ENCODE data around the gene SSBP4. TPM values are rescaled to one million over a fixed set of nuclear protein-coding genes. Genes with fewer than 3 reads are reported as not detected.

SSBP4 gene
- total RNA-seq, 2 donors from 2014 or later = 31.7 to 102 TPM

DNA sequence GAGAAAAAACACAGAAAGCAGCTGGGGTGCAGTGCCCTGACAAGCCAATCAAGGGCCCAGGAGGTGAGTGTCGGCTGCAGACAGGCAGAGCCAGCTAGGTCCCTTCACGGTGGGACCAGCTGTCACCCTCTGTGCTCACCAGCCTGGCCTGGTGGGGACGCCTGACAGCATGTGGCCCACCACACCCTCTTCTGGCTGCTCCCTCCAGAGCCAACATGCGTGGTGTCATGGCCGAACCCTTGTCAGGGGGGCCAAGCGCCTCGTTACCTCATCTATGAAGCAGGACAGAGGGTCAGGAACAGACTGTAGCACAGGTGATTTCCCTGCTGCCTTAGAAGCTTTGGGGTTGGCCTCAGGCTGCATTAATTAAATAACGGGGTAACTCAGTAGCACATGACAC is 58.8 kb downstream of the SSBP4 start:
- ATAC-seq (no peak), DNase-seq (ENCODE audit: low spot score in 2 of 2) (no peak)
- H3K27ac Mint-ChIP-seq = peak overlapping the region; percentile 65 to 85
- no peaks in the 10 kb centered on the region for H3K36me3 Mint-ChIP-seq
- H3K9me3 Mint-ChIP-seq = no peaks in the 10 kb centered on the region

GRCh38 chr19:18478545-18479311 is 59.5 kb downstream of the SSBP4 start:
- no peaks in the 10 kb centered on the region for H3K36me3 Mint-ChIP-seq
- H3K27ac Mint-ChIP-seq = peak overlapping the region; percentile 85 to 98
- DNase-seq (ENCODE audit: low spot score in 2 of 2) (peak; percentile 50 to 88), ATAC-seq (peak; percentile 84 to 98)
- no peaks in the 10 kb centered on the region for H3K9me3 Mint-ChIP-seq

DNA sequence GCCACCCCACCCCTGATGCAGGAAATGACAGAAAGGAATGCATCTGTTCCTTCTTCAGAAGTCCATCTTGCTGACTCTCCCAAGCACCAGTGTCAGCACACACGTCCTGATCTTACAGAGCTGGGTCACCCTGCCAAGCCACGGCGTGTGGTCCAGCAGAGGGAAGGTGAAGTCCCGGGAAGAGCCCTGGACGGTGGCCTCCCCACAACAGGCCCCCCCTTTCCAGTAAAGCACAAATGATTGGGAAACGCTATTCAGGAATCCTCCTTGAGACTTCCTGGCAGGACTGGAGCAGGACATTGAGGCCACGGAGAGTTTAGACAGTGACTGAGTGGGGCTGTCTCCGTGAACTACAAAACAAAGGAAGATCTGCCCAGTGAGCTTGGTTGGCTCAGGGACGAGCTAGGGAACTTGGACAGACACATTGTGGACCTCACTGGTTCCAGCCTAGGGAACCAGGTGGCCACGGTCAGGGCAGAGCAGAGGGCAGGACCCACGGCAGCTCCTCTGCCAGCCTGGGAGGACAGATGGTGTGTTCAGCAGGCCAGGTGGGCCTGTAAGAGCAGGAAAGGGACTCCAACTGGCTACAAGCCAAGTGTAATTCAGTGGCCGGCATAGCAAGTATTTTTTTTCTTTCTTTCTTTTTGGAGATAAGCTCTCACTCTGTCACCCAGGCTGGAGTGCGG is 61.0 kb downstream of the SSBP4 start:
- ATAC-seq (no peak), DNase-seq (ENCODE audit: low spot score in 2 of 2) (no peak)
- H3K9me3 Mint-ChIP-seq = no peaks in the 10 kb centered on the region
- H3K27ac Mint-ChIP-seq = peak overlapping the region; percentile 85 to 98
- no peaks in the 10 kb centered on the region for H3K36me3 Mint-ChIP-seq

DNA sequence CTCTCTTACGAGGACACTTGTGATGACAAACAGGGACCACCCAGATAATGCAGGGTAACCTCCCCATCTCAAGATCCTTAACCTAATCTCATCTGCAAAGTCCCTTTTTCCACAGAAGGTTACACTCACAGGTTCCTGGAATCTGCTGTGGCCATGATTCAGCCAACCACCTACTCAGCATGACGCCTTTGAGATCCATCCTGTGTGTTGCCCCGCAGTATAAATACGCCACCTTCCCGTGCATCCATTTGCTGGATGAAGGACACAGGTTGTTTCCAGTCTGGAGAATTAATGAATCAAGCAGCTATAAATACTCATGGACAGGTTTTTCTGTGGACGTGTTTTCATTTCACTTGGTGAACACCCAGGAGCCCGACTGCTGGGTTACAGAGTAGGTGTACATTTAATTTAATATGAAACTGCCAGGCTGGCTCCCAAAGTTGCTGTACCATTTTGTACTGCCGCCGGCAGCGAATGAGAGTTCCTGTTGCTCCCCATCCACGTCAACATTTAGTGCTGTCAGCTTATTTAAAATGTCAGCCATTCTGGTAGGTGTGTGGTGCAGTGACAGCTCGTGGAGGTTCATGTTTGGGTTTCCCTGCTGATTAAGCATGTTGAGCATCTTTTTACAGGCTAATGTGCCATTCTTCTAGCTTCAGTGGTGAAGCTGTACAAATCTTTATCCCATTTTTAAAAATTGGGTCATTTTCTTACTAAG is 62.5 kb downstream of the SSBP4 start:
- ATAC-seq (peak; percentile 19 to 25), DNase-seq (ENCODE audit: low spot score in 2 of 2) (no peak)
- Mint-ChIP-seq H3K27ac (peak overlapping the region; percentile 1 to 48), H3K9me3 (no peaks in the 10 kb centered on the region), H3K36me3 (no peaks in the 10 kb centered on the region)

- no peak for ATAC-seq
- H3K27ac Mint-ChIP-seq = no peak overlapping the region
- DNase-seq (ENCODE audit: low spot score in 2 of 2) = no peak
- H3K36me3 Mint-ChIP-seq = no peaks in the 10 kb centered on the region
- H3K9me3 Mint-ChIP-seq = no peaks in the 10 kb centered on the region
Observed at GRCh38 chr19:18483119-18483890, 64.1 kb downstream of the SSBP4 start.

Other genes with a start within 250 kb of the SSBP4 start
- 10 to 100 TPM; 28.0 to 65.3 TPM for gene IFI30, start 245.6 kb upstream of the SSBP4 start, total RNA-seq
- gene MPV17L2, start 226.2 kb upstream of the SSBP4 start, total RNA-seq = 10 to 100 TPM in 1 of 2 donors, 1 to 10 TPM in 1; 5.4 to 14.0 TPM
- 1 to 10 TPM; 8.9 to 9.8 TPM for gene RAB3A, start 215.4 kb upstream of the SSBP4 start, total RNA-seq
- 1 to 10 TPM in 1 of 2 donors, under 1 TPM in 1; 0.12 to 1.0 TPM for gene PDE4C, start 193.0 kb upstream of the SSBP4 start, total RNA-seq
- gene IQCN, start 144.9 kb upstream of the SSBP4 start, total RNA-seq = 1 to 10 TPM in 1 of 2 donors, under 1 TPM in 1; 0.45 to 1.5 TPM
- 100 to 1,000 TPM; 213 to 255 TPM for gene JUND, start 137.8 kb upstream of the SSBP4 start, total RNA-seq
- gene LSM4, start 96.3 kb upstream of the SSBP4 start, total RNA-seq = 100 to 1,000 TPM; 280 to 379 TPM
- 10 to 100 TPM; 38.3 to 47.2 TPM for gene PGPEP1, start 78.8 kb upstream of the SSBP4 start, total RNA-seq
- 1 to 10 TPM in 1 of 2 donors, under 1 TPM in 1; 0.29 to 1.4 TPM for gene GDF15, start 33.2 kb upstream of the SSBP4 start, total RNA-seq
- gene LRRC25, start 21.8 kb upstream of the SSBP4 start, total RNA-seq = not detected
- gene ISYNA1, start 18.7 kb downstream of the SSBP4 start, total RNA-seq = 10 to 100 TPM; 19.7 to 30.8 TPM
- gene ELL, start 102.7 kb downstream of the SSBP4 start, total RNA-seq = 10 to 100 TPM; 18.8 to 23.0 TPM
- 100 to 1,000 TPM; 153 to 236 TPM for gene FKBP8, start 124.2 kb downstream of the SSBP4 start, total RNA-seq
- 100 to 1,000 TPM in 1 of 2 donors, 10 to 100 TPM in 1; 75.8 to 122 TPM for gene KXD1, start 138.5 kb downstream of the SSBP4 start, total RNA-seq
- gene UBA52, start 152.5 kb downstream of the SSBP4 start, total RNA-seq = 1,000 to 10,000 TPM; 1,677 to 1,782 TPM
- gene REX1BD, start 169.4 kb downstream of the SSBP4 start, total RNA-seq = 10 to 100 TPM; 25.2 to 64.0 TPM
- gene CRLF1, start 187.4 kb downstream of the SSBP4 start, total RNA-seq = not detected
- gene TMEM59L, start 193.5 kb downstream of the SSBP4 start, total RNA-seq = under 1 TPM in 1 of 2 donors, not detected in 1; 0.64 TPM
- gene KLHL26, start 217.6 kb downstream of the SSBP4 start, total RNA-seq = 10 to 100 TPM in 1 of 2 donors, 1 to 10 TPM in 1; 9.2 to 13.5 TPM

Data from activated naive CD4-positive, alpha-beta T cell treated with anti-CD3 and anti-CD28 coated beads, Interleukin-2, amount 50 U/mL, for 72 hours (primary cell).